Stimulated activated CD4-positive, alpha-beta T cell treated with anti-CD3 and anti-CD28 coated beads, TNF-alpha, amount 100 ng/mL, for 24 hours (primary cell): ENCODE results near the gene FADS3.
A peak's percentile ranks its signal among the peaks of the same experiment; 100 is the strongest.

Experiments used
- DNase-seq, 3 experiments: peaks; one replicate each; pipeline ENCODE4 v3.0.0-alpha.2; 2020; ENCODE audit warnings: low read depth in 3 of 3

The FADS3 gene

DNA sequence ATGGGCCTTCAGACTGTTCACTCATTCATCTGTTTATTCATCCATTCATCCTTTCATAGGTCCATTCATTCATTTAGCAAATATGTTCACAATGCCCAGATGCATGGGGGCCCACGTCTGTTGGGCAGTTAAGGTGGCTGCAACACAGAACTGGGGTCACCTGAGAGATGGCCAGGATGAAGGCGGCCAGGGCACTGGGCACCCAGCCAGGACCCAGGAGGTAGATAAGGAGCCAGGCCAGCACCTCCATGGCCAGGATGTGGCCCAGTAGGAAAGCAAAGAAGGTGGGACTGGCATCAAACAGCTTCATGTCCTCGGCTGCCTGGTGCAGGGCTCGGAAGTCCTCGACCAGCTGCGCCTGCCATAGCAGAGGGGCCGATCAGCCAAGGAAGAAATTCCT is 12.2 kb downstream of the FADS3 start:
- DNase-seq: no peak

DNA sequence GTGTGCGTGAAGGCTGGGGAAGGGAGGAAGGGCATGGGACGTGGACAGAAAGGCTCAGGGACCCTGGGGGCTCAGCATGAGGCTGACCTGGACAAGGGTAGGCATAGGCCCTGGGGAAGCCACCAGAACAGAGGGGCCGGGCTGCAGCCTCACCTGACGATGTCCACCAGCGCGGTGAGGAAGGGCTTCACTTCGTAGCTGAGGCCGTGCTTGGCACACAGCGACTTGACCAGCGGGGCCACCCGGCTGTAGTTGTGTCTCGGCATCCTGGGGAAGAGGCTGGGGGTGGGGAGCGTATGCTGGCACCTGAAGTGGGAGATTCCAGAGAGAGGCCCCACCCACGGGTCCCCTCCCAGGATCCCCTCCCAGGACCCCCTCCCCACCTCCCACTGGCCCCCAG is 15.6 kb downstream of the FADS3 start:
- no peak for DNase-seq

DNA sequence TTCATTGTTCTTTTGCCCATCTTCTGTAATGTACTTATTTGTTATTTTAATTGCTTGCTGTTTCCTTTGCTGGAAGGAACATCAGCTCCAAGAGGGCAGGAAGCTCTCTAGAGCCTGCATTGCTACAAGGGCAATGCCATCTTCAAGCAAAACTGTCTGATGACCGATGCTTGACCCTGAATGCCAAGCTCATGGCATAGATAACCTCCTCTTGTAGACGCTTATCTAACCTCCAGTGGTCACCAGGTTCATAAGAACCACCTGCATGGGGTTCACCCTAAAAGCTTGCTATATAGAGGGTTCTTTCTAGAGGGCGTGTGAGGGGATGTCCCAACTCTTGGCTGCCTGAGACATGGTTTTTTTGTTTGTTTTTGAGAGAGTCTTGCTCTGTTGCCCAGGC is 16.5 kb downstream of the FADS3 start:
- no peak for DNase-seq

DNA sequence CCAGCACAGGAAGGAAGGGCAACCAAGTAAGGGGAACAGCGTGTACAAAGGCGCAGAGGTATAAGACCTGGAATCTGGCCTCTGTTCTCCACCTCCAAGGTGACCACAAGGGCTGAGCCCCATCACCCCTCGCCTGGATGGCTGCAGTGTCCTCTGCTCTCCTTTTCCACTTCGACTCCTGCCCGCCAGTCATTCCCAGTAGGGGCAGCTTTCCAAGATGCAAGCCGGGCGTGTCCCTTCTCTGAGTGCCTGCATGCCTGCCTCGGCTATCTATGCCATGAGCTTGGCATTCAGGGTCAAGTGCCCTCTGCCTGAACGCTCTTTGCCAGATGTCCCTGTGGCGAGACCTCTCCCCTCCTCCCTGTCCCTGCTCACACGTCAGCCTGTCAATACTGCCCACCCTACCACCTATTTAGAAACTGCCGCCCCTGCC is 17.0 kb downstream of the FADS3 start:
- no peak for DNase-seq

DNA sequence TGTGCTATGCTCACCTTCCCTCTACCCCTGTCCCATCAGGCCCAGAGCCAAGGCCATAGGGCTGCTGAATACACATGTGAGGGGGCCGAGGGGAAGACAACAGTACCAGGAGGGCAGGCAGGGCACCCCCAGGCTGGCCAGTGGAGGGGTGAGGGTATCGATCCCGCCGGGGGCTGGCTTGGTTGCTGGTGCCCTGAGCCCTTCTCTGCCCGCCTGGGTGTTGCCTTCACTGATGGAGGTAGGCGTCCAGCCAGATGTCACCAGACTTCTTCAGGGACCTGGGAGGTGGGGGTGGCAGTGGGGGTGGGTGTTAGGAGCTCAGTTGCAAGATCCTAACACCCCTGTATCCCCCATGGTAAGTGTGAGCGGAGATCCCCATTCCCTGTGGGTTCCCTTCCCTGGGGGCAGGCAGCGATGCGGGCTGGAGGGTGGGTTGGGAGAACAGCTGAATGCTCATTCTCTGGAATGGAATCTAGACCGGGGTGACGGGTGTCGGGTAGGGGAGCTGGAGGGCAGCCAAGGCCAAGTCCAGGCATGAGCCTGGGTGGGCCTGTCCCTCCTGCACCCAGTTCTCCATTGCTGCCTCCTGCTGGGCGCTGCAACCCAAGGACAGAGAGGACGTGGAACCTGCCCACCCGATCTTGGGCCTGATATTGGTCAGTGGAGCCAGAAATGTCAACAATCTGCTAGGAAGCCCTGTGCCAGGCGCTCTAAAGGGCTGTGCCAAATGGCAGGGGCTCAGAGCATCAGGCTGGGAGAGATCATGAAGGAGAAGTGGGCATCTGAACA is 17.6 kb downstream of the FADS3 start:
- no peak for DNase-seq

DNA sequence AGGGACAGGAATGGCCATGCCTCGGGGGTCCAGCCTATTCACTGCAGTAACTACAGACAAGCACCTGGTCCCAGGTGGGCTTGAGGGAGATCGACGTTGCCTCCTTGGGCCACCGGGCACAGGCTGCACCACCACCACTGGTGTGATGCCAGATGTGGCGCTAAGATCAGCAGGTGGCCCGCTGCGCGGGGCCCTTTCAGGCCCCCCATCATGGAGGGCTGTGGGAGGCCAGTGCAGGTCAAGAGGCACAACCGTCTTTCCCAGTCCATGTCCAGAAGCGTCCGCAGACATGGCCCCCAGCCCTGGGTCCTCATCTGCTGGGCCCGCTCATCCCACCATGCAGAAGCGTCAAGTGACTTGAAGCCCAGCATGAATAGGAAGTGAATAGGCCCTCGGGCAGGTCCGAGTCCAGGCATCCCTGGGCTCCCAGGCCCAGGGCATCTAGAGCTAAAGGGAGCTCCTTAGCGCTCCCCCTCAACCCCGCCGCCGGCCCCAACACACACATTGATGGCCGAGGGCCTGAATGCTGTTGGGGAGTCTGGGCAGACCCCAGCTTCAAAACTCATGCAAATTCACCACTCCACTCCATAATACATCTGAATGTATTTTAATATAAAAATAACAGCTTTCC is 18.3 kb downstream of the FADS3 start:
- DNase-seq: no peak

DNA sequence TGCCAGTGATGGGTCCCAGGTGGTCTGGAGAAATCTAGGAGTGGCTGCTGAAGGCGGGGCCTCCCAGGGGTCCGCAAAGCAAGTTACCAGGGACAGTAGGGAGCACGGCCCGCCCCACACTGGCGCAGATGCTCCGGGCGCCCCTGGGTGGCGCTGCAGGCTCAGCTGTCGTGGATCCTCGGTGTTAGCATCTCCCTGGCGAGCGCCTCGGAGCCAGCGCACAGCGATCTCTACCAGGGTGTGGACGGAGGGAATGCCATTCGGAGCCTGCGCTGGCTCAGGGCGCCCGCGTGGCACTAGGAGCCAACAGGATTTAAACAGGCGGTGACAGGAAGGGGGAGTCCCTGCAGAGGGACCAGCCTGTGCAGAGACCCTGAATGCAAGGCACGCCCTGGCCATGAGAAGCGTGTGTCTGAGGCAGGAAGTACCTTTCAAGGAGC is 20.2 kb downstream of the FADS3 start:
- DNase-seq: peak; percentile 25 to 59 (median 40)

DNA sequence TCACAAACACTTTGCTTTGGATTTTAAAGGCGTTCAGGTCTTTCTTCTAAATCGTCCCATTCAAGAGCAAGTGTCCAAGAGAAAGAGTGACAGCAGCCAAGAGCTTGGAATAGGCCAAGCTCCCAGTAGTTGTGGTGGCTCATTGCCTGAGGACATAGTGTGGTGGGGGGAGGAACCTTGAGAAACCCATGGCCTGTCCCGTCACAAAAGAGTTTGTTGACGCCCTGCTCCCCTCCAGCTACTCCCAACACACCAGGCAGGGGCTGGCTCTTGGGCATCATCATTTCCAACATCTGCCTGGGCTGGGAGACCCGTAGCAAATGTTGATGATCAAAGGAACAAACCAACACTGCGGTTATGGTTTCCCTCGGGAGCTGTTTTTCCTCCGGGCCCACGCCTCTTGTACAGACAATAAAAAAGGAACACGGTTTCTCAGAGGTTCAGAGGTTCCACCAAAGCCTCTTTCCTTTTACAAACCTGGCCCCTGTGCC is 20.8 kb downstream of the FADS3 start:
- DNase-seq: no peak

DNA sequence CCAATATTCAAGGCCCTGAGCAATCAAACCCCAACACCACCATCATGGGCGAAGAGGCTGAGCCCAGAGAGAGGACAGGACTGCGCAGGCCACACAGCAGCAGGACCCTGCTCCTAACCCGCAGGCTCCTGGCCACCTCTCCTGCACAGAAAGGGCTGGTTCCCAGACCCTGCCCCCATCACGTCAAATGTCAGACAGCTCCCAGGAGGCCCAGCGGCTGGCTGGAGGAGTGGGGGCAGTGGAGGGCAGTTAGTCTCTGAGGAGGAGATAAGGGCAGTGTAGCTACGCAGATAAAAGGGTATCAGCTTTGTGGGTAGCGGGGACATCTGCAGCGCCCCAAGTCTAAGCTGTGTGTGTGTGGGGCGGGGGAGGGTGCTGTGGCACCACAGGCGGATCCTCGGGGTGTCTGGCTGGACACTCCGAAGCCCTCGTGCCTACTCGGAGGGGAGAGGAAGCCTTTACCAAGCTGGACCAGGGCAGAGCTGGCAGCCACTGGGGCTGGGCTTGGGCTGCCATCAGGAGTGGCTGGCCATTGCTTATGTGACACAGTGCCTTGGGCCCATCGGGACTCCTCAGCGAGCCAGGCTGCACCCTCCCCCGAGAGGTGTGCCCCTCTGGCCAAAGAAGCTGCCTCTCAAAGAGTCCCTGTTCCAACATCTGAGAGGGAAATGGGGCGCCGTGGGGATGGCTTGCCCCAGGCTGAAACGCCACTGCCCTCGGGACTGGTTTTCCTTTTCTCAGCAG is 21.5 kb downstream of the FADS3 start:
- DNase-seq: no peak

DNA sequence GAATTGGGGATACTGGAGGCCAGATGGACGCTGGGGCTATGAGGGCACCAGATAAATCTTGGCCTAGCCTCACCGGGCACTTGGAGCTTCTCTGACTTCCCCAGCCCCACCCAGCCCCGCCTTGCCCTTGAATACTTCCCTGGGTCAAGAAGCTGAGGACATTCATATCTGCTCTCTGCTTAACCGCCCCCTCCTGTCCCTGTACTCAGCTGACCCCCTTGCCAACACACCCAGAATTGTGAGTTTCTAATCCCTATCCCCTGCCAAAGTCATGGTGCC is 22.0 kb downstream of the FADS3 start:
- no peak for DNase-seq

DNA sequence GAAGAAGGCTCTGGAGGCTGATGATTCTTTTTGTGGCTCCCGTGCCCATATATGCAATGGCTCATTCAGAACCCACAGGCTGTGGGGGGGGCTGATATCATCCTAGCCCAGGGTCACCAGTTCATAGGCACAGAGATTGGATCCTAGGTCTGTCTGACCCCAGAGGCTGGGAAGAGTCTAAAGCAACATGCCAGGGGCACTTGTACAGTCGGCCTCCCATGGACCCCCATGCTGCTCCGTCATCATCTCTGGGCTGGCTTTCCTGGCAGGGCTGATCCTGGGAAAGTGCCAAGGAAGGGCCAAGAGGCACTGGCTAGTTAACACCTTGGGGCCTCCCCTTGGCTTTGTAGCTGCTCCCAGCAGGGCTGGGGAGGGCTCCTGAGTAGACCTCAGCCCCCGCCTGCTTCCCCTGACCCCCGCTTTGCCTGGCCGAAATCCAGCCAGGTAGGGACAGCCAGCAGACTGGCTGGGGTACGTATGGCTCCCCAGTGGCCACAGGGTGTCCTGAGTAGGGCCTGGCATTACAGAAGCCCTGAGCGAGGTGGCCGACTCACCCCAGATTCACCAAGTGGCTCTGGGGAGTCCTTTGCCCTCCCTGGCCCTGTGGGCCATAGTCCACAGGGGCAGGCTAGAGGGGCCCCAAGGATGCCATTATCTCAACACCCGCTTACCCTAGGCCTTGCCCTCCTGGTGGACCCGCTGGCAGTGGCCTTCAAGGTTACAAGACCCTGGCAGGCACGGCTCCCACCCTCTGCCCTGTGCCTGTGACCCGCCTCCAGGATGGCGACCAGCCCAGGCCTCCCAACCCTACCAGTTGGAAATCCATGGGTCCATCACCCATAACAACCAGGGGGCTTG is 22.5 kb downstream of the FADS3 start:
- no peak for DNase-seq

DNA sequence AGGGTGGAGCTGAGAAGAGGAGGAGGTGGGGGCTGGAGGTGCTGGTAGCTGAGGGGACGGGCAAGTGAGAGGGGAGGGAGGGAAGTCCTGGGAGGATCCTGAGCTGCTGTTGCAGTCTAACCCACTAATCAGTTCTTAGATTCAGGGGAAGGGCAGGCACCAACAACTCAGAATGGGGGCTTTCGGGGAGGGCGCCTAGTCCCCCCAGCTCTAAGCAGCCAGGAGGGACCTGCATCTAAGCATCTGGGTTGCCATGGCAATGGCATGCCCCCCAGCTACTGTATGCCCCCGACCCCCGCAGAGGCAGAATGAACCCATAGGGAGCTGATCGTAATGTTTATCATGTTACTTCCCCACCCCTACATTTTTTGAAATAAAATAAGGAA is 24.4 kb downstream of the FADS3 start:
- no peak for DNase-seq

DNA sequence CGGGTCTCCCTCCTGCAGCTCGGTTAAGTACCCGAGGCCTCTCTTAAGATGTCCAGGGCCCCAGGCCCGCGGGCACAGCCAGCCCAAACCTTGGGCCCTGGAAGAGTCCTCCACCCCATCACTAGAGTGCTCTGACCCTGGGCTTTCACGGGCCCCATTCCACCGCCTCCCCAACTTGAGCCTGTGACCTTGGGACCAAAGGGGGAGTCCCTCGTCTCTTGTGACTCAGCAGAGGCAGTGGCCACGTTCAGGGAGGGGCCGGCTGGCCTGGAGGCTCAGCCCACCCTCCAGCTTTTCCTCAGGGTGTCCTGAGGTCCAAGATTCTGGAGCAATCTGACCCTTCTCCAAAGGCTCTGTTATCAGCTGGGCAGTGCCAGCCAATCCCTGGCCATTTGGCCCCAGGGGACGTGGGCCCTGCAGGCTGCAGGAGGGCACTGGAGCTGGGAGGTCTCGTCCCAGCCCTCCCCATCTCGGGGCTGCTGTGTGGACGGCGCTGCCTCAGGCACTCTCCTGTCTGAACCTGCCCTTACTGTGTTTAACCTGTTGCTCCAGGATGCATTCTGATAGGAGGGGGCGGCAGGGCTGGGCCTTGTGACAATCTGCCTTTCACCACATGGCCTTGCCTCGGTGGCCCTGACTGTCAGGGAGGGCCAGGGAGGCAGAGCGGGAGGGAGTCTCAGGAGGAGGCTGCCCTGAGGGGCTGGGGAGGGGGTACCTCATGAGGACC is 25.0 kb downstream of the FADS3 start:
- DNase-seq: no peak

DNA sequence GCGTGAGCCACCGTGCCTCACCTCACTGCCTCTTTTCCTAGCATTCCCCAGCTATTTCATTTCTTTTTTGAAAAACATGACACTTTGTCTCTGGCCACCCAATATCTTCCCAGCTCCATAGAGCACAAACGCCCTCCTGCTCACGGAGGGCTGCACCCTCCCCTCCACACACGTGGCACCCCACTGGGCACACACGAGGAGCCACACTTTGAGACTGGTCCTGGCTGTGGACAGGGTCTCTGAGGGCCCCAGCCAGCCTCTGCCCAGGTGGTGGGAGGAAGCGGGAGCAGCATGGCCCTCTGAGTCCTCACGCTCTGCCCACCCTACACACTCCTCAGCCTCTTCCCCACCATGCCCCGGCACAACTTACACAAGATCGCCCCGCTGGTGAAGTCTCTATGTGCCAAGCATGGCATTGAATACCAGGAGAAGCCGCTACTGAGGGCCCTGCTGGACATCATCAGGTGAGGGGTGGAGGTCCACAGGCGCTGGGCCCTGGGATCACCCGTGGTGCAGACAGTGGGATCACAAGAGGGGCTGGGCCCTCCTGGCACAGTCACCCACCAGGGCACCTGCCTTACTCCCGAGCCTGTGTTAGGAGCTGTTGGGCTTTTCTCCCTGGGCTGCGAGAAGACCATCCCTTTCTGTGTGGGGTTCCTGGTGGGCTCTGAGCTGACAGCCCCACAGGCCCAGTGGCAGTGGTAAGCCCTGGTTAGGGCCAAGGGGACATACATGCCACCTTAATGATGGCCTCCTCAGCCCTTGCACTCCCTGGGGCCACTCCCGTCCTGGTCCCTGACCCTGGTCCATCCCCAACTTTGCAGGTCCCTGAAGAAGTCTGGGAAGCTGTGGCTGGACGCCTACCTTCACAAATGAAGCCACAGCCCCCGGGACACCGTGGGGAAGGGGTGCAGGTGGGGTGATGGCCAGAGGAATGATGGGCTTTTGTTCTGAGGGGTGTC is 26.2 kb downstream of the FADS3 start:
- DNase-seq: no peak

DNA sequence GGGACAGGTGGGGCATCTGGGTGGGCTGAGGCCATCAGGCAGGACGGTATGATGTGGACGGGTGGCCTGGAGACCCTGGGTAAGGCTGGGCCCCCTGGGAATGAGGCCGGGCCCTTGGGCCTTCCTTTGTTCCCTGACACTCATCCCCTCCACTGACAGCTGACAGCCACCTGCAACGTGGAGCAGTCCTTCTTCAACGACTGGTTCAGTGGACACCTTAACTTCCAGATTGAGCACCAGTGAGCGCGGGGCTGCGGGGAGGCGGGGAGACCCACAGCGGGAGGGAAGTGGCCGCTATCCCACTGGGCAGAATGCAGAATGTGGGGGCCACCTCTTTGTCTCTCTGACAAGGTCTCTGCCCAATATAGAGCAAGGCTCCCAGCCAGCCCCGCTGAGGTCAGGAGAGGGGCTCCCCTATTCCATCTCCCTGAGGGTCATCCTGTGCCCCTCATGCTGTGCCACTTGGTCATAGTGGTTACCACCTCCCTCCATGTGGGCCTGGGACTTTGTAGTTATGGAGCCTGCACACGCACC is 27.7 kb downstream of the FADS3 start:
- no peak for DNase-seq

DNA sequence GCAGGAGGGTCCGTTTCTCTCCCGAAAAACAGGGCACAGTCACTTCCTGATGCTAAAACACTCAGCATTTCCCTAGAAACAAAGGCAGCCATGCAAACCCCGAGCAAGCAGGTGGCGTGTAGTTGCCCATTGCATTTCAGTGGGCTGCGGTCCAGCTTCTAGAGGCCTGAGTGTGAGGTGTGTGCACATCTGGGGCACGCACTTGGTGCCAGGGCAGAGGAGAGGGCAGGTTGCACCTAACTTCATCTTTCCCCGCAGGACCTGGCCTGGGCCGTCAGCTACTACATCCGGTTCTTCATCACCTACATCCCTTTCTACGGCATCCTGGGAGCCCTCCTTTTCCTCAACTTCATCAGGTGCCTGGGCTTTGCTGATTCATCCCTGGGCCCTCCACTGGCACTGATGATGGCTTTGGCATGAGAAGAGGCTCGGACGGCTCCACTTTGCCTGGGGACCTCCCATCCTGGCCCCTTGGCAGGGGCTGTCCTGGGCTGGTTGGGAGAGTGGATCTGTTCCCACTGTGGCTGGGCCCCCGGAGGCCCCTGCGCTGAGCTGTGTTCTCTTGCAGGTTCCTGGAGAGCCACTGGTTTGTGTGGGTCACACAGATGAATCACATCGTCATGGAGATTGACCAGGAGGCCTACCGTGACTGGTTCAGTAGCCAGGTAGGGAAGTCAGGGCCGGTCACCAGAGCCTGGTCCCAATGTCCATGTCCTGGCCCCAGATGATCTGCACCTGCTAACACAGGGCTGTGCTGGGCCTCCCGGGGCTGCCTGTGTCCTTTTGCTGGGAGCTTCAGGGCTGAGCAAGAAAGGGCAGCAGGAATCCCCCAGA is 28.4 kb downstream of the FADS3 start:
- no peak for DNase-seq

DNA sequence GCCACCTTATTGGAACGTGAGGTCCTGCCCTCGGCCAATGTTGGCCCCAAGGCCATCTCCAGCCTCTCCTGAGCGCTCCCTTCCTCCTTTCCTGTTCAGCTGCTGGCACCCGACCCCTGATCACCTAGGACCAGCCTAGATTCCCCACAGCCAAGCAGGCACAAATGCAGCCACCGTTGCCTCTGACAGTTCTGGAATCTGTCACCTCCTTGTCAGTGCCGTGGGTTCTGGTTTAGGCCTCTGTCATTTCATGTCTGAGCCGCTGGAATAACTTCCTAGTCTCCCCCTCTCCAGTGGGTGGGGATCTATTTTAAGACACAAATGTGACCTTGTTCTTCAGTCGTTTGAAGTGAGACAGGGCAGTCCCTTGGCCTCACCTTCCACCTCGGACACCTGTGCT is 29.7 kb downstream of the FADS3 start:
- no peak for DNase-seq

DNA sequence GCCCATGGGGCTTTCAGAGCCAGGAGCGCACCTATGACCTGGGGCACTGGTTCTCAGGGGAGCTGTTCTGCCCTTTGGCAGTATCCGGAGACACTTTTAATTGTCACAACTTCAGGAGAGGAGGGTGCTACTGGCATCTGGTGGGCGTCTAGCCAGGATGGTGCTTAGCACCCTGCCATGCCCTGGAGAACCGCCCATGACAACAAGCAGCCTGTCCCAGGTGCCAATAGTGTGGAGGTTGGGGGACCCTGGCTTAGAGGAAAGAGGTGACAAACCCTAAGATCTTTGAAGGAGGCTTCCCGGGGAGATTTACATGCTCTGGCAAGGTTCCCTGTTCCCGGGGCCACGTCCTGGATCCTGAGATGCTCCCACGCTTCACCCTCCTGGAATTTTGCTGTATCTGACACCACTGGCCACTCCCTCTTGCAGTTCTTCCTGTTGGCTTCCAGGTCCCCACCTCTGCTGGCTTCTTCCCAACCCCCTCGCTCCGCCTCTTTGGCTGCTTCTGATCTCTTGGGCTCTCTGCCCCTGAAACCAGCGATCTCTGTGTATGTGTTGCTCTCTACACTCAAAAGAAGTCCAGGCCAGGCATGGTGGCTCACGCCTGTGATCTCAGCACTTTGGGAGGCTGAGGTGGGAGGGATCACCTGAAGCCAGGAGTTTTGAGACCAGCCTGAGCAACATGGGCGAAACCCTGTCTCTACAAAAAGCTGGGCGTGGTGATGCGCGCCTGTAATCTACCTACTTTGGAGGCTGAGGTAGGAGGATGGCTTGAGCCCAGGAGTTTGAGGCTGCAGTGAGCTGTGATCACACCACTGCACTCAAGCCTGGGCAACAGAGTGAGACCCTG is 31.1 kb downstream of the FADS3 start:
- no peak for DNase-seq
